CD4-positive, alpha-beta memory T cell (primary cell): ENCODE results near the gene PDIA6. TPM values are rescaled to one million over a fixed set of nuclear protein-coding genes. Genes with fewer than 3 reads are reported as not detected.

ENCODE experiments used
- CTCF ChIA-PET: fragments of 350-600 bp; sonication (Branson Sonifier 250); formaldehyde crosslinking; loops from one replicate; lab custom pipeline; 2021; ENCODE audit warnings: inconsistent platforms; ENCODE audit not compliant: partially characterized antibody; lab: Charles Lee
- POLR2A ChIA-PET: fragments of 350-600 bp; sonication (Branson Sonifier 250); formaldehyde crosslinking; loops from one replicate; lab custom pipeline; 2021; ENCODE audit not compliant: partially characterized antibody; lab: Charles Lee
- DNase-seq, 5 donors: peaks; one replicate each; pipeline versions ENCODE4 v3.0.0 to v3.0.0-alpha.2; 2020 to 2022; ENCODE audit warnings: mixed read lengths in 1 of 5
- H3K27ac ChIP-seq: one replicate; pipeline ENCODE4 v1.7.0; 2013; ENCODE audit warnings: low read depth, low read length
- H3K27me3 ChIP-seq: 2 replicates; pipeline ENCODE4 v1.7.0; 2013; ENCODE audit warnings: mild to moderate bottlenecking, low read length, moderate library complexity; ENCODE audit not compliant: insufficient read depth
- H3K36me3 ChIP-seq: 2 replicates; pipeline ENCODE4 v1.7.0; 2013; ENCODE audit warnings: mild to moderate bottlenecking, low read length, moderate library complexity; ENCODE audit not compliant: insufficient read depth
- H3K4me1 ChIP-seq: 2 replicates; pipeline ENCODE4 v1.7.0; 2013; ENCODE audit warnings: mild to moderate bottlenecking, low read length, moderate library complexity; ENCODE audit not compliant: insufficient read depth
- H3K4me3 ChIP-seq, 2 donors: one replicate each; pipeline ENCODE4 v1.7.0; 2013; ENCODE audit warnings: low read length in 2 of 2, mild to moderate bottlenecking in 1 of 2
- H3K9me3 ChIP-seq, 2 donors: one replicate each; pipeline ENCODE4 v1.7.0; 2013; ENCODE audit warnings: low read length in 2 of 2, control low read depth in 1 of 2; ENCODE audit not compliant: control insufficient read depth in 1 of 2
- H3K27ac Mint-ChIP-seq, 7 donors: one replicate each; pipeline ENCODE4 v1.8.0; 2020 to 2021; ENCODE audit warnings: mixed read lengths in 7 of 7, mild to moderate bottlenecking in 6 of 7, inconsistent platforms in 3 of 7, moderate library complexity in 3 of 7
- H3K27me3 Mint-ChIP-seq, 2 donors: one replicate each; pipeline ENCODE4 v1.8.0; 2020 to 2021; ENCODE audit warnings: mixed read lengths in 2 of 2
- H3K36me3 Mint-ChIP-seq, 2 donors: one replicate each; pipeline ENCODE4 v1.8.0; 2020 to 2021; ENCODE audit warnings: mixed read lengths in 2 of 2, inconsistent platforms in 1 of 2, mild to moderate bottlenecking in 1 of 2
- H3K4me1 Mint-ChIP-seq, 4 donors: one replicate each; pipeline ENCODE4 v1.8.0; 2020 to 2021; ENCODE audit warnings: mixed read lengths in 4 of 4, mild to moderate bottlenecking in 1 of 4
- H3K4me3 Mint-ChIP-seq, 8 donors: one replicate each; pipeline ENCODE4 v1.8.0; 2020 to 2021; ENCODE audit warnings: mixed read lengths in 8 of 8, mild to moderate bottlenecking in 7 of 8, moderate library complexity in 6 of 8, inconsistent platforms in 3 of 8
- H3K9me3 Mint-ChIP-seq, 8 donors: one replicate each; pipeline ENCODE4 v1.8.0; 2020 to 2021; ENCODE audit warnings: mixed read lengths in 8 of 8, mild to moderate bottlenecking in 5 of 8, inconsistent platforms in 3 of 8, moderate library complexity in 1 of 8
- intact Hi-C: fragments of 100-400 bp; cut with micrococcal nuclease; formaldehyde crosslinking; loops from one replicate; pipeline ENCODE4 v1.15.1; 2023
- polyA plus RNA-seq, 2 donors: library from polyadenylated mRNA; unstranded; fragments of 300-500 nt; fragmentation: Illumina TruSeq; gene quantifications; one replicate each; pipeline ENCODE4 v1.2.3, GENCODE V29; 2021
- total RNA-seq, 2 experiments: library from RNA; stranded (reverse); gene quantifications; one replicate each; pipeline ENCODE4 v1.2.3, GENCODE V29; 2021

PDIA6 gene
- total and polyA plus RNA-seq, 4 experiments from 2014 or later, result 75.9 to 273 (median 112) TPM

DNA sequence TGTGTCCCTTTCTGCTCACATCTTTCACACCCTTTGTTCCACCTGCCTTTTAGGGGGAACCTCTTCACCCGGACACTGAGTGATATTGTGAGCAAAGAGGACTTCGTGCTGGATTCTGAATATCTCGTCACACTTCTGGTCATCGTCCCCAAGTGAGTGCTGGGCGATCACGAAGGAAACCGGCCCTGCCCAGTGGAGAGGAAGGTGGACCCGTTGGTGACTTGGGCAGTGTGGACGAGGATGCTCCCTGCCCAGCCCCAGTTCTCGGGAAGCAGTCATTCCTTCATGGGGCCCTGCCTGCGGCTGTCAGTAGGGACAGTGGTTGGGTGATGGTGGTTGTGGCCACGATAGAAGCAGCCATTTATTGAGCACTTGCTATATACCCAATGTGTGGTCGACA, 40.8 kb downstream of the PDIA6 start:
- no peak for DNase-seq
- ChIA-PET POLR2A (no interaction called here), CTCF (interaction anchor here (0.8 kb wide), 1 partner anchor 48 kb away, joined by 3 read pairs; no protein-coding TSS in a partner anchor)
- Mint-ChIP-seq H3K4me1 (no peaks in the 10 kb centered on the region), H3K4me3 (no peak overlapping the region), H3K27ac (no peak overlapping the region), H3K36me3 (no peaks in the 10 kb centered on the region), H3K27me3 (no peaks in the 10 kb centered on the region), H3K9me3 (peaks cover 0 to 2% (median 0%) of the 10 kb centered on the region in 8 donors)
- Histone ChIP-seq H3K9me3 (no peaks in the 10 kb centered on the region), H3K4me1 (no peaks in the 10 kb centered on the region), H3K4me3 (no peak overlapping the region), H3K27ac (no peak overlapping the region), H3K27me3 (no peaks in the 10 kb centered on the region), H3K36me3 (no peaks in the 10 kb centered on the region)
- intact Hi-C loops, result no loop called here

DNA sequence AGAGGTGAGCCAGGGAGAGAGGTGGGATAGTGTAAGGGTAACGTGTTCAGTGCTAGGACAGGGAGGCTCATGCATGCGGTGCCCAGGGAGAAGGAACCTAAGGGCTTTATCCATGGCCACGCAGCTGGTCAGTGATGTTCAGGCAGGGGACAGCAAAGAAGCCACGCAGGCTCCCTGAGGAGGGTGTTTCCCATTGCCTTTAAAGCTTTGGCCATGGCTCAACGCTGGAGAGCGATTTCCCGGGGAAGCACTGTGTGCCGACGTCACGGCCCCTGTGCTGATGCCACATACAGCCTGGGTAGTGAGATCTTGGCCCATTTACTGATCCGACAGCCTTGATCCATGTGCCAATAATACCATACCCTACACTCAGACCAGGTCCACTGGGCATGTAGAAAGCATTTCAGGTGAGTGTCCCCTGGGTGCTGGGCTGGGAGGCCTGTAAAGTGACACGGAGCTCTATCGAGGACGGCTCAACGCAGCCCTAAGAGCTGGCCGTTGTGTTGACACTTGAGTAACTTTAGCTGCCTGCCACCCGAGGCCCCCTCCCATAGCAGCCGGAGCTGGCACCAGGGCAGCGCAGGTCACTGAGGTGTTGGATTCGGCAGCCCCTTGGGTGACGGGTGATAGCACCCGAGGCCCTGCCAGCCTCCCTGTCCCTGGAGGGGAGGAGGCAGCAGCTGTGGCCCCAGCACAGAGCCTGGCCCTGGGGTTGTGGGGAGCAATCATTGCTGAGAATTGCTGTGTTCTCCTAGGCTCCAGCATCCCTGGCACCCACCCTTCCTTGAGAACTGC, 41.4 kb downstream of the PDIA6 start:
- no peak overlapping the region for H3K4me3 ChIP-seq
- H3K36me3 Mint-ChIP-seq, result no peaks in the 10 kb centered on the region
- H3K27ac Mint-ChIP-seq, result no peak overlapping the region
- H3K4me3 Mint-ChIP-seq, result no peak overlapping the region
- no peaks in the 10 kb centered on the region for H3K4me1 Mint-ChIP-seq
- H3K4me1 ChIP-seq, result no peaks in the 10 kb centered on the region
- no peaks in the 10 kb centered on the region for H3K27me3 ChIP-seq
- peaks cover 0 to 2% (median 0%) of the 10 kb centered on the region in 8 donors for H3K9me3 Mint-ChIP-seq
- no peaks in the 10 kb centered on the region for H3K36me3 ChIP-seq
- POLR2A ChIA-PET, result no interaction called here
- no peaks in the 10 kb centered on the region for H3K27me3 Mint-ChIP-seq
- H3K27ac ChIP-seq, result no peak overlapping the region
- no peaks in the 10 kb centered on the region for H3K9me3 ChIP-seq
- CTCF ChIA-PET, result interaction anchor here (0.8 kb wide), 1 partner anchor 47 kb away, joined by 3 read pairs; no protein-coding TSS in a partner anchor
- intact Hi-C loops, result no loop called here
- DNase-seq, result no peak

DNA sequence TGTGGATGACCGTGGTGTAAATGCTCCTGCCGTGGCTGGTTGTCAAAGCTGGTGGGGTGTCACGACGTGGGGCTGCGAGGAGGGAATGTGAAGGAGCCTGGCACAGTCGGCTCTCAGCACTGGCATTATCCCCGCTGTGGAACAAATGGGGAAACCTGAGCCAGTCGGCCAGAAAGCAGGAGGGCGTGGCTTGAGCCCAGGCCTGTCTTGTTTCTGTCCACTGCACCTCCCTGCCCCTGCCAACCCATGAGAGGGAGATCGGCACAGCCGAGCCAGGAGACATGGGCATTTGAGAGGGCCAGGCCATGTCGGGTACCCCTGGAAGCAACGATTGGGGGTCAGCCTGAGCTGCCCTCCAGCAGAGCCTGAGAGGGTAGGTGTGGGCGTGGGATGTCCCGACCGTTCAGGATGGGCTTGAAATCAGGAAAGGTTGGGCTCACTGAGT, 44.5 kb downstream of the PDIA6 start:
- DNase-seq, result no peak
- Histone ChIP-seq H3K27me3 (no peaks in the 10 kb centered on the region), H3K4me3 (no peak overlapping the region), H3K4me1 (no peaks in the 10 kb centered on the region), H3K36me3 (no peaks in the 10 kb centered on the region), H3K27ac (no peak overlapping the region), H3K9me3 (no peaks in the 10 kb centered on the region)
- ChIA-PET CTCF (no interaction called here), POLR2A (no interaction called here)
- Mint-ChIP-seq H3K27ac (no peak overlapping the region), H3K27me3 (peaks cover 0 to 1% of the 10 kb centered on the region in 2 donors), H3K36me3 (no peaks in the 10 kb centered on the region), H3K9me3 (peaks cover 0 to 2% (median 0%) of the 10 kb centered on the region in 8 donors), H3K4me3 (no peak overlapping the region), H3K4me1 (no peaks in the 10 kb centered on the region)
- intact Hi-C loops, result no loop called here

DNA sequence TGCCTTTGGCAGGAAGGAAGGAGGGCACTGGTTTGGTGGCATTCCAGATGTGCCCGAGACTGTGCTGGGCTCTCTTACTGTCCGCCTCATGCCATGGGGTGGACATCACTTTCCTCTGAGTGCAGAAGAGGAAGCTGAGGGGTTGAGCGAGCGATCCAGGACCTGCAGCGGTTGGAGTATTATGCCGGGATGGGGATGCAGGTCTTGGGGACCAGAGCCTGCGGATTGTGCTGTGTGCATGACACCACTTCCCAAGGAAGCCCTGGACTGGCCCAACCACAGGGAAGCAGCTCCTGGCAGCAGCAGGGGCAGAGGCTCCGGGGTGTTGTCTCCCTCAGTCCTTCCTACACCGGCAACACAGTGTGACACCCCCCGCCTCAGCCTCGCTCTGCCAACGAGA, 46.7 kb downstream of the PDIA6 start:
- Histone ChIP-seq H3K27me3 (no peaks in the 10 kb centered on the region), H3K36me3 (no peaks in the 10 kb centered on the region), H3K4me3 (no peak overlapping the region), H3K27ac (no peak overlapping the region), H3K4me1 (no peaks in the 10 kb centered on the region), H3K9me3 (no peaks in the 10 kb centered on the region)
- Mint-ChIP-seq H3K27ac (peak overlapping the region in 1 of 7 donors; percentile 18), H3K27me3 (peaks cover 0 to 1% of the 10 kb centered on the region in 2 donors), H3K4me1 (no peaks in the 10 kb centered on the region), H3K9me3 (no peaks in the 10 kb centered on the region), H3K36me3 (no peaks in the 10 kb centered on the region), H3K4me3 (no peak overlapping the region)
- CTCF ChIA-PET, result no interaction called here
- POLR2A ChIA-PET, result no interaction called here
- intact Hi-C loops, result no loop called here
- no peak for DNase-seq

DNA sequence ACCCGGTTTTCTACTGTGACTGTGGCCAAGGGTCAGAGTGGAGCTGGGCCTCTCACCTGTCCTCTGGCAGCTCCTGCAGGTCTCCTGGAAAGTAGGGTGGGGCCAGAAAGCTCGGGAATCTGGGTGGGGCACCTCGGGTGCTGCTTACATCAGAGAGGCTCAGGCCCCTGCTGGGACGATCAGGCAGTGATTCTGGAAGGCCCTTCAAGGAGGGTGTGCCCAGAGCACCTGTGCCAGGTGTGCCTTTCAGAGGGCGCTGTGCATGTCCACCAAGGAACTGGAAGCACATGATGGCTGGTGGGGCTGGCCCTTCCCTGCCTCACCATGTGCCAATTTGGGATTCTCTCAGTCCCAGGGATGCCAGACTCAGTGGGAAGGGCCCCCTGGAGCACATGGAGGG, 47.1 kb downstream of the PDIA6 start:
- DNase-seq, result no peak
- H3K4me3 Mint-ChIP-seq, result no peak overlapping the region
- no peaks in the 10 kb centered on the region for H3K36me3 Mint-ChIP-seq
- Histone ChIP-seq H3K27ac (no peak overlapping the region), H3K4me1 (no peaks in the 10 kb centered on the region), H3K4me3 (no peak overlapping the region), H3K27me3 (no peaks in the 10 kb centered on the region), H3K36me3 (no peaks in the 10 kb centered on the region), H3K9me3 (no peaks in the 10 kb centered on the region)
- H3K9me3 Mint-ChIP-seq, result no peaks in the 10 kb centered on the region
- no peaks in the 10 kb centered on the region for H3K4me1 Mint-ChIP-seq
- ChIA-PET POLR2A (no interaction called here), CTCF (no interaction called here)
- intact Hi-C loops, result no loop called here
- peaks cover 0 to 1% of the 10 kb centered on the region in 2 donors for H3K27me3 Mint-ChIP-seq
- no peak overlapping the region for H3K27ac Mint-ChIP-seq

DNA sequence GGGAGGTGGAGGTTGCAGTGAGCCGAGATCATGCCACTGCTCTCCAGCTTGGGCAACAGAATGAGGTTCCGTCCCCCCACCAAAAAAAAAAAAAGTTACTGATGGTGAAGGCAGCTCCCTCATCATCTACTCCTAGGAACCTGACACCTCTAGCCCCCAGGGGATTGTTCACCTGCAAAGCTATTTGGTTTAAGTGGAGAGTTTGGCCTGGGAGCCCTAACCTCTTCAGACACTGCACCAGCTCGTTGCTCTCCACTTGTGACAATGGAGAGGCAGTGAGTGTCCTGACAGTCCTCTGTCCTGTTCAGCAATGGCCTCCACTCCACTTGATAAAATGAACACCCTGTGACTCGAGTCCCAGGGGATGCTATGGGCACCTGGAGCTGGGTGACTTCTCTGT, 47.7 kb downstream of the PDIA6 start:
- CTCF ChIA-PET, result no interaction called here
- no peaks in the 10 kb centered on the region for H3K4me1 ChIP-seq
- no peaks in the 10 kb centered on the region for H3K9me3 Mint-ChIP-seq
- H3K4me3 ChIP-seq, result no peak overlapping the region
- H3K9me3 ChIP-seq, result no peaks in the 10 kb centered on the region
- no peaks in the 10 kb centered on the region for H3K27me3 ChIP-seq
- H3K27ac ChIP-seq, result no peak overlapping the region
- H3K27me3 Mint-ChIP-seq, result peaks cover 0 to 1% of the 10 kb centered on the region in 2 donors
- DNase-seq, result no peak
- no peak overlapping the region for H3K27ac Mint-ChIP-seq
- H3K36me3 Mint-ChIP-seq, result no peaks in the 10 kb centered on the region
- no peaks in the 10 kb centered on the region for H3K36me3 ChIP-seq
- POLR2A ChIA-PET, result no interaction called here
- intact Hi-C loops, result no loop called here
- H3K4me1 Mint-ChIP-seq, result no peaks in the 10 kb centered on the region
- H3K4me3 Mint-ChIP-seq, result no peak overlapping the region

DNA sequence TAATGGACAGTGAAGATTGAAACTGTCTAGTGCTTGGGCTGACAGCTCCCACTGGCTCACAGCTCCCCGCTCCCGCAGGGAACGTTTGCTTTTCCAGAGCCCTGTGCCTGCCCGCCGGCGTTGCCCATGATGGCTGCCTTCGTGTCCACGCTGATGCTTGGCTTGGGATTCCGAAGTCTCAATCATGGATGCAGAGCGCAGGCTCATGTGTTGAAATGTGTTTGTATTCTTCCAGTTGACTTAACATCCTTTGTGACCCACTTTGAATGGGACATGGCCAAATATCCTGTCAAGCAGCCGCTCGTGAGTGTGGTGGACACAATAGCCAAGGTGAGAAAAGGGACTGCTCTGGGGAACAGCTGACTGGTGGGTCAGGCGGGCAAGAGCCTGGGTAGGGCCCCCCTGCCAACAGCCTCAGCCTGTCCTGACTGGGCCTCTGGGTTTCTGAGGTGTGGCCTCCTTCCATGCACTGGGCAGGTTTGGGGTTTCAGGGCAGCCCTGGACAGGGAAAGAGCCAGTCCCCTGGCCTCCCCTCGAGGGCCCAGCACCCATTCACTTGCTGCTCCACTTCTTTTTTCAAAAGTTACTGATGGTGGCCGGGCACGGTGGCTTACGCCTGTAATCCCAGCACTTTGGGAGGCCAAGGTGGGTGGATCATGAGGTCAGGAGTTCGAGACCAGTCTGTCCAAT, 48.3 kb downstream of the PDIA6 start:
- intact Hi-C loops, result no loop called here
- POLR2A ChIA-PET, result no interaction called here
- Histone ChIP-seq H3K9me3 (no peaks in the 10 kb centered on the region), H3K4me1 (no peaks in the 10 kb centered on the region), H3K27me3 (no peaks in the 10 kb centered on the region), H3K4me3 (no peak overlapping the region), H3K36me3 (no peaks in the 10 kb centered on the region), H3K27ac (no peak overlapping the region)
- no peak overlapping the region for H3K4me3 Mint-ChIP-seq
- H3K4me1 Mint-ChIP-seq, result no peaks in the 10 kb centered on the region
- H3K9me3 Mint-ChIP-seq, result no peaks in the 10 kb centered on the region
- H3K27ac Mint-ChIP-seq, result peak overlapping the region in 1 of 7 donors; percentile 37
- DNase-seq, result no peak
- CTCF ChIA-PET, result no interaction called here
- H3K27me3 Mint-ChIP-seq, result peaks cover 0 to 1% of the 10 kb centered on the region in 2 donors
- H3K36me3 Mint-ChIP-seq, result no peaks in the 10 kb centered on the region
